Measurements from ENCODE around the gene TPK1.

Gene TPK1

GRCh38 chr7:144835652-144836544 lies at the start of gene TPK1:
TPK1 (minus strand) TSS chr7:144836053; CDS start chr7:144835602, 451 bp downstream.
- DNase-seq = peak; percentile 77

GRCh38 chr7:144885478-144885877 lies 49.6 kb upstream of the TPK1 start:
- DNase-seq = no peak

DNA sequence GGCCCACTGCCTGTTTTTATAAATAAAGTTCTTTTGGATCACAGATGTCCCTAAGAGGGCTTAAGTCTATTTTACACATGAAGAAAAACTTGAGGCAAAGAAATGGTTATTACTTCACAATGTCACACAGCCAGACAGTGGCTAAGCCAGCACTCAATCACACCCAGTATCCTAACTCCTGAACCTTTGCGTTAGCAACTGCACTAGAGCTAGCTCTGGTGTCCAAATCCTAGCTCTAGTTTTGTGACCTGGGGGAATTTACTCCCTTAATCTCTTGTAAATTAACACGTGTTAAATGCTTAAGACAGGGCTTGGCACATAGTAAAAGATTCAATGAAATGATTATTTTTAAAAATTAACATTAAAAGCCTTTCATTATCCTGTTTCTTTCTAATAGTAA lies 49.0 kb upstream of the TPK1 start:
- no peak for DNase-seq

DNA sequence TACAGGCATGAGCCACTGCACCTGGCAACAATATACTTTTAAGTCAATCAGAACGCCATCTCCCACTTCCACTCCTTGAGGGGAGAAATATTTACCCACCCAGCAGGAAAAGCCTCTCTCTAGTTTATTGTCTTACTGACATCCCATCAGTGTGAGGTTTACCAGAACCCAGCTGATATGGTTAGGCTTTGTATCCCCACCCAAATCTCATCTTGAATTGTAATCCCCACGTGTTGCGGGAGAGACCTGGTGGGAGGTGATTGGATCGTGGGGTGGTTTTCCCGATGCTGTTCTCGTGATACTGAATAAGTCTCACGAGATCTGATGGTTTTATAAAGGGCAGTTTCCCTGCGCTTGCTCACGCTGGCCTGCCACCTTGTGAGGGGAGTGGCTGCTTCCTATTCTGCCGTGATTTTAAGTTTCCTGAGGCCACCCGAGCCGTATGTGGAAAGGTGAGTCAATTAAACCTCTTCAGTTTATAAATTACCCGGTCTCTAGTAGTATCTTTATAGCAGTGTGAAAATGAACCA lies 37.5 kb upstream of the TPK1 start:
- DNase-seq = no peak

DNA sequence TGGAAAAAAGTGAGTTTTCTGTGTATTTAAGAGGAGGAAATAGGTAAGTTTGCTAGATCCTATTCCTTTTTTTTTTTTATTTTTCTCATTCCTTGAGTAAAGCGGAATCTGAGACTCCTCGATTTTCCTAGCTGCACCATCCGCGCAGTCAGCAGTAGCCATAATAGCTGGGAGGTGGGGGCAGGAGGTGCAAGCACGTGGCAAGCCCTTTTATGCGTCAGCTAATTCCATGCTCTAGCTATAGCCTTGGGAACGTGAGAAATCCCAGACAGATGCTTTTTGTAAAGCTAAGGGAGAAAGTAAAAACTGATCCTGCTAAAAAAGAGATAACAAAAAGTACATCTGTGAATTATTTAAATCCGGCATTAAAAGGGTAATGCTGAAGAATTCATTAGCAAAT lies 33.2 kb upstream of the TPK1 start:
- DNase-seq = no peak

- DNase-seq = no peak
These were observed 30.3 kb upstream of the TPK1 start for GRCh38 chr7:144866189-144866588.

GRCh38 chr7:144863320-144863647 lies 27.4 kb upstream of the TPK1 start:
- no peak for DNase-seq

DNA sequence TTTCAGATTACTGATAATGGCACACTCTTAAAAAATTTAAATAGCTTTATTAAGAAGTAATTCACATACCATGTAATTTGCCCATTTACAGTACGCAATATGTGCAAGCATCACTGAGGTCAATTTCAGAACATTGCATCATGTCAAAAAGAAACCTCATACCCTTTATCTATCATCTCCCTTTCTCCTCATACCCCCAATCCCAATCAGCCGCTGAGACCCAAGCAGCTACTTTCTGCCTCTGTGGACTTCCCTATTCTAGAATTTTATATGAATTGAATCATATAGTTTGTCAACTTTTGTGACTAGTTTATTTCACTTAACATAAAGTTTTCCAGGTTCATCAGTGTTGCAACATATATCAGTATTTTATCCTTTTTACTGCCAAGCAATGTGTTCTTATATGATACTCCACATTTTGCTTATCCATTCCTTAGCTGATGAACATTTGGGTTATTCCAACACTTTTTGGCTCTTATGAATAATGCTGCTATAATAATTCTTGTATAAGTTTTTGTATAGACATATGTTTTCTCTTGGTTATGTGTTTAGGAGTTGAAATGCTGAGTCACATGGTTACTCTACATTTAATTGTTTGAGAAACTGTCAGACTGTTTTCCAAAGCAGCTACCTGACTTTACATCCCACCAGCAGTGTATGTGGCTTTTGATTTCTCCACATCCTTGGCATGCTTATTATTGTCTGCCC lies 26.9 kb upstream of the TPK1 start:
- no peak for DNase-seq

- DNase-seq = no peak
These were observed 23.9 kb upstream of the TPK1 start for GRCh38 chr7:144859739-144860138.

DNA sequence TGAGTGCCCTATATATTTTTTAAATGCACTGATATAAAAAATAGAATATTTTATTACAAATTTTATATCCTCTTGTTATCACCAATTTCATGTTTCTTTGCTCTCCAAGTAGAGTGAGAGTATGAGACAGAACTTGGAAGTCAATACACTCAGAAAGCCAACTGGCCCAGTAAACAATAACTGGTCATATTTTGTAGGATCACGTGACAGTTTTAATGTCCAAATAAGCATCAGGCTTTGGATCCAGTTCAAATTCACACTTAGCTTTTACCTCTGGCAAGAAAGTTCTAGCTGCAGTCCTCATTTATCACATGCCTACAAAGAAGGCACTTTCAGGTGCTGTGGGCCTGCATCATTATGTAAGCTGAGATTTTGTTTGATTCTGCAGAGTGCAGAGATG lies 21.6 kb upstream of the TPK1 start:
- DNase-seq = no peak

GRCh38 chr7:144854839-144855424 lies 19.1 kb upstream of the TPK1 start:
- no peak for DNase-seq

DNA sequence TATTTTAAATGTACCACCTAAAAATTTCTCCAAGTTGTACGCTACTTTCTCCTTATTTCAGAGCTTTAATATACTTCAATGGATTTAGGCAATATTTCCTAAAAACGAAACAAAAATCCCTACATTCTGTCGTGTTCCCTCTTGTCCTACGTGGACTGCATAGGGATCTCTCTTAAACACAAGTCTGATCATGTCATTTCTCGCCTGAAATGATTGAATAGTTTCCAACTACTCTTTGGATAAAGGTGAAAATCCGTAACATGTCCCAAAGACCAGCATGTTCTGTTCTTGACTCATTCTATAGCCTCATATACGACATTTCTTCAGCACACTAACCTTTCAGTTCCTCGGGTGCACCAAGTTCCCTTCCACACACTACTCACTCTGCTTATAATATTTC lies 17.7 kb upstream of the TPK1 start:
- no peak for DNase-seq

DNA sequence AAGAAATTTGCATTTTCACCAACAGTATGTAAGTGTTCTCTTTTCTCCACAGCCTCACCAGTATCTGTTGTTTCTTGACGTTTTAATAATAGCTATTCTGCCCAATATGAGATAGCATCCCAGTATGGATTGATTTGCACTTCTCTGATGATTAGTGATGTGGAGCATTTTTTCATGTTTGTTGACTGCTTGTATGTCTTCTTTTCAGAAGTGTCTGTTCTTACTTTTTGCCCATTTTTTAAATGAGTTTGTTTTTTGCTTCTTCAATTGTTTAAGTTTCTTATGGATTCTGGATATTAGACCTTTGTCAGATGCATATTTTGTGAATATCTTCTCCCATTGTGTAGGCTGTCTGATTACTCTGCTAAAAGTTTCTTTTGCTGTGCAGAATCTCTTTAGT lies 12.2 kb upstream of the TPK1 start:
- DNase-seq = no peak

- DNase-seq = no peak
These were observed 6.6 kb upstream of the TPK1 start for GRCh38 chr7:144842377-144842851.

DNA sequence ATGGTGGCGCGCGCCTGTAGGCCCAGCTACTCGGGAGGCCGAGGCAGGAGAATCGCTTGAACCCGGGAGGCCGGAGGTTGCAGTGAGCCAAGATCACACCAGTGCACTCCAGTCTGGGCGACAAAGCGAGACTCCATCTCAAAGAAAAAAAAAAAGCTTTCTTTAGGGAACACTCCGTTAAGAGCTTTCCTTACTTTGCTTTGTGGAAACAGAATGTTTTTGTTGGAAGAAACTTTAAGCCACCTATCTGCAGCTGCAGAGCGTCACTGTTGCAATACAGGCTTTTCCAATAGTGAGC lies 641 bp upstream of the TPK1 start:
- DNase-seq = no peak

DNA sequence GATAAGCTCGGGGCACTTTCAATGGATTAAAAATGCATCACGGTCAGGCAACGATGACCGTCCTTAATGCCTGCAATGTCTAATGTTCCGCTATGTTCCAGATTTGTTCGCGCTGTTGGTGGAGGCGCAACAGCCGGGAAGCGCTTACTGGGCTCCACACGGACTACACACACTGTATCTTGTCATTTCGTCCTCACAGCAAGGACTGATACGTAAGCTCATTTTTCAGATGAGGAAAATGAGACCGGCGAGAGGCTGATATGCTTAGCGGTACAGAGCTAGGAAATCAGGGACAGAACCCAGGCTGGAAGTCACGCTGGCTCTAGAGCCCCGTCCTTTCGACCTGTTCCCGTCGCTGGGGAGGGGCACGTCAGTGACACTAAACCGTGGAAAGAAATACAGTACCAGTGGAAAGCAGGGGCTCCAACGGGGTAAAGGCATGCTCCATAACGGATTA lies 670 bp downstream of the TPK1 start:
- DNase-seq = peak; percentile 62

DNA sequence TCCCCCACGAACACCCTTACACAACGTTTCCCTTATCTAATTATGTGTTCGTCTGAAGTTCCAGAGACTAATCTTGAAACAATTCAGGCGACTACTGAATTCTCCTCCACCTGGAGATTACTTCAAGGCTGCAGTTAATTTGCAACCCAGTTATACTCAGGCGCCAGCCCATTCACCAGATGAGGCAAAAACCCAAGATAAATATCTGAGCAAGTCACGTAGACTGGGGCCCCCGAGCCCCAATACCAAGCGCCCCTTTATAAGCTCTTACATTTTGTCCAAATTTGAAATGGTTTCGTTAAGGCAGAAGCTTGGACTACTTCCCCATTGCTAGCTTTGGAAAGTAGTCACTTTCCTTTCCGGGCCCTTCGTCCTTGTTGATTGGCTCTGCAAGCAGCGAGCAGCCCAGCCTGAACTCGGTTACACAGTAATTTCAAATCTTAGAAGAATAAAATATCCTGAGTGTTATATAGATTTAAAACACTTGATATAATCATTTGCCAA lies 1.2 kb downstream of the TPK1 start:
- DNase-seq = no peak

DNA sequence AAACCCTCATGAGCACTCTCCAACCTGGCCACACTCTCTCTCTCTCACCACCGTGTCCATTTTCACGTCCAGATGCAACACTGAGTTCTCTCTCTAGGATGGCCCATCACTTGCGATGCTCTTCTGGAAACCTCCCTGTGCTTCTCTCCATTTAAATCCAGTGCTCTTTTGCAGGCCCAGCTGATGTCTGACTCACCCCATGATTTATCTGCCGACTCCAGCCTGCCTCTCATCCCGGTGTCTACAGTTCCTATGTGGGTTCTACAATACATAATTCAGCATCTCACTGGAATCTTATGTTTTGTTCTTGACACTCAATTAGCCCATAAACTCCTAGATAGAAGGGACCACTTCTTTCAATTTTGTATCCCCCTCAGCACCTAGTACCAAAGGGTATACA lies 5.0 kb downstream of the TPK1 start:
- DNase-seq = no peak

- DNase-seq = no peak
These were observed 5.6 kb downstream of the TPK1 start for GRCh38 chr7:144830024-144830785.

DNA sequence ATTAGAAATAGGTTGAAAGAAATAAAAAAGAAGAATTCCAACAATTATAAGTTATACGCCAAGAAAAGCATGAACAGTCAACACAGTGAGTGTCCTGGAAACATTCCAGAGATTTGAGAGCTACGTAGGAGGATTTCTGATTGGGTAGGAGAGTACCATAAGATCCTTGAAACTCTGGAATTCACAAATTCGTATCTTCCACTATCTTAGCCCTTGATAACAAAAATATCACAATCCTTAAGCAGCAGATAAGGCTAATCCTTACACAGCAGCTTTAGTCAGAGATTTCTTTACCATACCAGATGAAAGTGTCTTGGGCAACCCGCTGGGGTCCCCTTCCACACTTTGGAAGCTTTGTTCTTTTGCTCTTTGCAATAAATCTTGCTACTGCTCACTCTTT lies 8.2 kb downstream of the TPK1 start:
- no peak for DNase-seq

DNA sequence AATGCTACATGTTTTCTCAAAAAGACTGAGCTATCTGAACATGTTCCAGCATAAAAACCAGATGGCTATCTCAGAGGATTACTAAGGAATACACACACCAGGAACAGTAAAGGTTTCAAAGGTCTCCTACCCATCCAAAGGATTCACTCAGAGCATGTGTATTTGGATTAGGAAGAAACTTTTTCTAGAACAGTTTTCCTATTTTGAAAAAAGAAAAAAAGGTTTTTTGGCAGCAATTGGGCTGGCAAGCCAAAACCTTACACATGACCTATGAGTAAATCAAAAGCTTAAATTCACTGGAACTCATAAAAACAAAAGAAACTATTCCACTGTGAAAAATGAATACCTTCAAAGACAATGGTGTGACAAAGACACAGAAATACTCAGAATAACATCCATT lies 9.6 kb downstream of the TPK1 start:
- no peak for DNase-seq

- DNase-seq = no peak
These were observed 11.5 kb downstream of the TPK1 start for GRCh38 chr7:144824360-144824759.

- no peak for DNase-seq
These were observed 13.6 kb downstream of the TPK1 start for GRCh38 chr7:144822223-144822622.
